ENCODE results near the gene FBXO2. TPM values are rescaled to one million over a fixed set of nuclear protein-coding genes. Genes with fewer than 3 reads are reported as not detected.
A peak's percentile ranks its signal among the peaks of the same experiment; 100 is the strongest.
"Not testable (repeated sequence)": the region's sequence is repeated elsewhere in the genome, so short reads cannot be mapped to it uniquely, and the experiment has no call there.

Gene FBXO2
- total RNA-seq, 1 experiment from 2014 or later: not detected

- DNase-seq (ENCODE audit: low read depth in 1 of 2, low spot score in 2 of 2): peak in 1 of 2 experiments; percentile 49
- peaks cover 33% of the 10 kb centered on the region for H3K27me3 ChIP-seq (replicated peaks)
- not testable (repeated sequence) for H3K36me3 ChIP-seq; H3K4me1 ChIP-seq (replicated peaks); H3K9me3 ChIP-seq (replicated peaks); H3K4me3 ChIP-seq; H3K27ac ChIP-seq
Measured at GRCh38 chr1:11642418-11643017, 11.7 kb downstream of the FBXO2 start.

- Histone ChIP-seq H3K4me1 (replicated peaks) (no peaks in the 10 kb centered on the region), H3K9me3 (replicated peaks) (no peaks in the 10 kb centered on the region), H3K4me3 (no peak overlapping the region), H3K27me3 (replicated peaks) (peaks cover 33% of the 10 kb centered on the region), H3K27ac (no peak overlapping the region), H3K36me3 (no peaks in the 10 kb centered on the region)
- DNase-seq (ENCODE audit: low read depth in 1 of 2, low spot score in 2 of 2): no peak
Measured at GRCh38 chr1:11641776-11642305, 12.4 kb downstream of the FBXO2 start.

DNA sequence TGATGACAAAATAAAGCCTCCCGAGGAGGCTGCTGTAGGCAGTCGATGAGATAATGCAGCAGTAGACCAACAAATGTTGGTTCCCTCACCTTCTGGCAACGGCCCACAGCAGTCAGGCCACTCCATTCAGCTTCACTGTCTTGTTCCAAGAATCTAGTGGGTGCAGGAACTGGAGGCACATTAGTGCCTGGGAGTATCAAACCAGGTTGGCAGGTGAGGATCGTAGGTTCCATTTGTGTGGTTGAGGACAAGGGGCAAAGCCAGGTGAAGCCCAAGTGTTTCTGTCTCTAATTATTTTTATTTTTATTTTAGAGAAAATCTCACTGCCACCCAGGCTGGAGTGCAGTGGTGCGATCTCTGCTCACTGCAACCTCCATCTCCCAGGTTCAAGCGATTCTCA lies 13.3 kb downstream of the FBXO2 start:
- no peaks in the 10 kb centered on the region for H3K9me3 ChIP-seq (replicated peaks)
- H3K4me3 ChIP-seq: no peak overlapping the region
- no peak overlapping the region for H3K27ac ChIP-seq
- H3K4me1 ChIP-seq (replicated peaks): no peaks in the 10 kb centered on the region
- no peak for DNase-seq (ENCODE audit: low read depth in 1 of 2, low spot score in 2 of 2)
- H3K27me3 ChIP-seq (replicated peaks): peaks cover 39% of the 10 kb centered on the region
- no peaks in the 10 kb centered on the region for H3K36me3 ChIP-seq

DNA sequence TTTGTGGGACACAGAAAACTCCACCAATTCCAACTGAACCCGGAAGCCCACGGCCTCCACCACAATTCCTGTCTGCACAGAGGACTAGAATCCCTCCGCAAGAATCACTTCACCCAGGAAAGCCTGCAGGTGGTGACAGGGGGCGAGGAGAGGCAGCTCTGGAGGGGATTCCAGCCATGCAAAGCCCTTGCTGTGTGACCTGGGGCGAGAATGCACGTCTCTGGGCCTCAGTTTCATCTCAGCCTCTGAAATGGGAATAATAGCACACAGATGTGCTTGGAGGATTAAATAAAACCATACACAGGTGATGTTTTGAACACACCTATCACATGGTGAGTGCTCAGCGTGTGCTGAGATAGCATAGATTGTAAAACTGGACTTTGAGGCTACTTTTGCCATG lies 14.1 kb downstream of the FBXO2 start:
- H3K9me3 ChIP-seq (replicated peaks): no peaks in the 10 kb centered on the region
- no peak overlapping the region for H3K4me3 ChIP-seq
- DNase-seq (ENCODE audit: low read depth in 1 of 2, low spot score in 2 of 2): no peak
- no peaks in the 10 kb centered on the region for H3K36me3 ChIP-seq
- H3K4me1 ChIP-seq (replicated peaks): no peaks in the 10 kb centered on the region
- H3K27ac ChIP-seq: no peak overlapping the region
- peaks cover 41% of the 10 kb centered on the region for H3K27me3 ChIP-seq (replicated peaks)

- no peak for DNase-seq (ENCODE audit: low read depth in 1 of 2, low spot score in 2 of 2)
- H3K9me3 ChIP-seq (replicated peaks): no peaks in the 10 kb centered on the region
- H3K36me3 ChIP-seq: no peaks in the 10 kb centered on the region
- no peak overlapping the region for H3K4me3 ChIP-seq
- H3K27me3 ChIP-seq (replicated peaks): peaks cover 41% of the 10 kb centered on the region
- H3K4me1 ChIP-seq (replicated peaks): no peaks in the 10 kb centered on the region
- H3K27ac ChIP-seq: no peak overlapping the region
Measured at GRCh38 chr1:11639372-11639771, 14.9 kb downstream of the FBXO2 start.

GRCh38 chr1:11638121-11638520 lies 16.1 kb downstream of the FBXO2 start:
- no peak for DNase-seq (ENCODE audit: low read depth in 1 of 2, low spot score in 2 of 2)
- H3K27ac ChIP-seq: no peak overlapping the region
- H3K36me3 ChIP-seq: no peaks in the 10 kb centered on the region
- no peaks in the 10 kb centered on the region for H3K4me1 ChIP-seq (replicated peaks)
- H3K27me3 ChIP-seq (replicated peaks): peaks cover 41% of the 10 kb centered on the region
- H3K9me3 ChIP-seq (replicated peaks): no peaks in the 10 kb centered on the region
- H3K4me3 ChIP-seq: no peak overlapping the region

DNA sequence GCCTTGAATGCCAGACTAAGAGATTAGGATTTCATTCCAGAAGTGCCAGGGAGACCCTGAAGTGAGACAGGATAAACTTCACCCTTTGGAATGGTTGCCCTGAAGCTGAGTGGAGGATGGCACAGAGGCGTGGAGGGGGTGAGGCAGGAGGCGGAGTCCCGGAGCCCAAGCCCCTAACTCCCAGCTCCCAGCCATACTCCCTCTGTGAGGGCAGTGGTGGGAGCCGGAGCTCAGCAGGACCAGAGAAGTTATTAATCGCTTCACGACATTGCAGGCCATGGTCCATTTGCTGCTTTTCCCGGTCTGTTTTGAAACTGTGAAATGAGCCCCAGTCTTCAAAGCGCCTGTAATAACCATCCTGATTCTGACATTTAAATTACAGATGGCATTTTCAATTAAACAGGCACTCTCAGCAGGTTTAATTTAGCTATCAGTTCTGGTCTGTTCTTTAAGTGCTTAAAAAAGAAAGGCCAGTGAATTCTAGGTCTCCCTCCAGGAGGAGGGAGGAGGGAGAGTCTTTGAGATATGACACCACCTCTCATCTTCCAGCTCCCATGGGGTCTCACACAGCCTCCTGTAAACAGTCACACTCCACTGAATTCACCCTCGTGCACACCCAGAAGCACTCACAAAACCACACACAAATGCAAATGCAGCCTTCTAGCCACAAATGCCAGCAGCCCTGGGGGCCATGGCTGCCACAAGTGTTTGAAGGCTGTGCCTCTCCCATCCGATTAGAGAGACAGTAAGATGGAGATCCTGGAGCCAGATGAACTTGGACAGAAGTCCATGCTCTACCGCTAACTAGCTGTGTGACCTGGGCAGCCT lies 19.6 kb downstream of the FBXO2 start:
- Histone ChIP-seq H3K27ac (no peak overlapping the region), H3K27me3 (replicated peaks) (peaks cover 28% of the 10 kb centered on the region), H3K4me1 (replicated peaks) (no peaks in the 10 kb centered on the region), H3K9me3 (replicated peaks) (no peaks in the 10 kb centered on the region), H3K36me3 (no peaks in the 10 kb centered on the region), H3K4me3 (no peak overlapping the region)
- DNase-seq (ENCODE audit: low read depth in 1 of 2, low spot score in 2 of 2): no peak

- Histone ChIP-seq H3K27me3 (replicated peaks) (peaks cover 22% of the 10 kb centered on the region), H3K9me3 (replicated peaks) (no peaks in the 10 kb centered on the region), H3K4me3 (no peak overlapping the region), H3K36me3 (no peaks in the 10 kb centered on the region), H3K4me1 (replicated peaks) (no peaks in the 10 kb centered on the region), H3K27ac (no peak overlapping the region)
- no peak for DNase-seq (ENCODE audit: low read depth in 1 of 2, low spot score in 2 of 2)
Measured at GRCh38 chr1:11629184-11630016, 24.8 kb downstream of the FBXO2 start.

- H3K36me3 ChIP-seq: no peaks in the 10 kb centered on the region
Measured at GRCh38 chr1:11628767-11629166, 25.5 kb downstream of the FBXO2 start.

DNA sequence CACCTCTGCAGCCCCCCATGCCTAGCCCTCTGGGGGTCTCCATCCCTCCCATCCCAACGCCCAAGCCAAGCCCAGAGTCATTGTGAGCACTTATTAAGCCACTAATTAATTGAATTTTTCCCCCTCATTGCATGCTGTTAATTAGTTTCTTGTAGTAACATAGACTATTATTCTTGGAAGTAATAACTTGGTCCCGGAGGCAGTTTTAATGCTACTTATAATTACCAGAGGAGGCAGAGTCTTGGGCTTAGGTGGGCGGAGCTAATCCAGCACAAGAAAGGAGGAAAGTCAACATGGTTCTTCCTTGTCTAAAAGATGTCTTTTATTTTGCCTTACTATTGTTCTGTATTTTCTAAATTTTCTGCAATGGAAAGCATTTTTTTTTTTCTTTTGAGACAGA lies 27.7 kb downstream of the FBXO2 start:
- no peak overlapping the region for H3K27ac ChIP-seq
- H3K27me3 ChIP-seq (replicated peaks): peaks cover 32% of the 10 kb centered on the region
- H3K4me1 ChIP-seq (replicated peaks): no peaks in the 10 kb centered on the region
- DNase-seq (ENCODE audit: low read depth in 1 of 2, low spot score in 2 of 2): no peak
- H3K36me3 ChIP-seq: no peaks in the 10 kb centered on the region
- H3K4me3 ChIP-seq: no peak overlapping the region
- H3K9me3 ChIP-seq (replicated peaks): no peaks in the 10 kb centered on the region

More at GRCh38 chr1:11628767-11629166, 25.5 kb downstream of the FBXO2 start:
- H3K27me3 ChIP-seq (replicated peaks): peaks cover 24% of the 10 kb centered on the region
- H3K4me1 ChIP-seq (replicated peaks): no peaks in the 10 kb centered on the region
- H3K9me3 ChIP-seq (replicated peaks): no peaks in the 10 kb centered on the region
- no peak for DNase-seq (ENCODE audit: low read depth in 1 of 2, low spot score in 2 of 2)
- no peak overlapping the region for H3K4me3 ChIP-seq
- H3K27ac ChIP-seq: no peak overlapping the region

GRCh38 chr1:11623702-11624101 lies 30.5 kb downstream of the FBXO2 start:
- H3K9me3 ChIP-seq (replicated peaks): no peaks in the 10 kb centered on the region
- no peaks in the 10 kb centered on the region for H3K36me3 ChIP-seq
- peaks cover 46% of the 10 kb centered on the region for H3K27me3 ChIP-seq (replicated peaks)
- no peak for DNase-seq (ENCODE audit: low read depth in 1 of 2, low spot score in 2 of 2)
- no peaks in the 10 kb centered on the region for H3K4me1 ChIP-seq (replicated peaks)
- H3K27ac ChIP-seq: no peak overlapping the region
- H3K4me3 ChIP-seq: no peak overlapping the region

DNA sequence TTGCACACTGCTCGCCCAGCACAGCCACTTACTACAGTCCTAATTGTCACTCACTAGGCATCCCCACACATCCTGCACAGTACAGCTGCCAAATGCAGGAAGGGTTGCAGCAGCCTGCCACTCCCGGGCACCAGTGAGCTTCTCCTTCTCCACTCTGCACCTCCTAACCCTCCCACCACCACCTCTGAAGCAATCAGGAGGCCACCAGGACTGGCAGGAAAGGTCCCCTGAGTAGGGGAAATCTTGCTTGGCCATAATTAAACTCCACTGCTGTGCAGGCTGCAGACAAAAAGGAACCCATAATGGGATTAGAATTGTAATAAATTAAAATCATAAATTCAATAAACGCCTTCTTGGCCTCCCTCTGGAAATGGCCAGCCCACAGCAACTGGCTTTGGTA lies 31.8 kb downstream of the FBXO2 start:
- H3K27me3 ChIP-seq (replicated peaks): peaks cover 50% of the 10 kb centered on the region
- no peak overlapping the region for H3K27ac ChIP-seq
- no peaks in the 10 kb centered on the region for H3K9me3 ChIP-seq (replicated peaks)
- H3K36me3 ChIP-seq: no peaks in the 10 kb centered on the region
- no peak for DNase-seq (ENCODE audit: low read depth in 1 of 2, low spot score in 2 of 2)
- no peak overlapping the region for H3K4me3 ChIP-seq
- no peaks in the 10 kb centered on the region for H3K4me1 ChIP-seq (replicated peaks)

DNA sequence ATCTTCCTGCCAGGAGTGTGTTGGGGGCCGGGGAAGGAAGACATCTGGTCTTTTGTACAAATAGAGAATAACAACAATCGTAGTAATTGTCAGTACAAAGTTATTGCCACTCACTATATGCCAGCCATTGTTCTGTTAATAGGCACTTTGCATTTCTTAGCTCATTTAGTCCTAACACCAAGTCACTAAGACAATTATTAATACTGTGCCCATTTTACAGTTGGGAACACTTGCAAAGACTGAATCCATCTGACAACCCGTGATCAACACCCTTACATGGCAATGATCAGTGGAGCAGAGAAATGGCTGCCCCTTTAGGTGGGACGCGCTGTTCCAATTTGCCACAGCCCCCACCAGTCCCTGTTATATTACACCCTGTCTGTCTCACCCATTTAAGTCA lies 33.3 kb downstream of the FBXO2 start:
- Histone ChIP-seq H3K36me3 (no peaks in the 10 kb centered on the region), H3K4me3 (no peak overlapping the region), H3K27ac (no peak overlapping the region), H3K4me1 (replicated peaks) (no peaks in the 10 kb centered on the region), H3K9me3 (replicated peaks) (no peaks in the 10 kb centered on the region), H3K27me3 (replicated peaks) (peaks cover 39% of the 10 kb centered on the region)
- no peak for DNase-seq (ENCODE audit: low read depth in 1 of 2, low spot score in 2 of 2)

DNA sequence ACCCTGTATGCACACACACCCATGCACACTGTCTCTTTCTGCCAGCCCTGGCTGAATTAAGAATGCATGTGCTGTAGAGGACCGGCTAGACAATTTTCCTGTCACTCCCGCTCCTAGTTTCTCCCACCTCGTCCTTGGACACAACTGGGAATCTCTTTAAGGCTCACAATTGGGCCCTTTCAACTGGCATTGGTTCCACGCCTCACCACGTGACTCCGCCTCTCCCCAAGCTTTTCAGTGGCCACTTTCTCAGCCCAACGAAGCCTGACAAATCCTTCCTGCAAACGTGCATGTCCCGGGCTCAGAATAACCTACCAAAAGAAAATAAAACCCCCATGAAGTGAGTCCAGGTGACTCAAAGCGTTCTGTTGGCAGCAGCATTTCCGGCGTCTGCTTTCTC lies 33.8 kb downstream of the FBXO2 start:
- Histone ChIP-seq H3K4me1 (replicated peaks) (no peaks in the 10 kb centered on the region), H3K27me3 (replicated peaks) (peaks cover 40% of the 10 kb centered on the region), H3K9me3 (replicated peaks) (no peaks in the 10 kb centered on the region), H3K36me3 (no peaks in the 10 kb centered on the region), H3K4me3 (no peak overlapping the region), H3K27ac (no peak overlapping the region)
- no peak for DNase-seq (ENCODE audit: low read depth in 1 of 2, low spot score in 2 of 2)

Measured in SJSA1 (cell line).